ENCODE data around the gene FTSJ1.
"Not testable (repeated sequence)": the region's sequence is repeated elsewhere in the genome, so short reads cannot be mapped to it uniquely, and the experiment has no call there.

FTSJ1 gene

GRCh38 chrX:48521353-48522243 lies 45.6 kb downstream of the FTSJ1 start, which contains the start of gene EBP:
Gene EBP, plus strand, starts transcription at chrX:48521808. Its CDS starts 1,964 bp downstream, at chrX:48523772.
- DNase-seq (ENCODE audit: low spot score): peak; percentile 91

GRCh38 chrX:48522291-48522690 lies 46.3 kb downstream of the FTSJ1 start:
- DNase-seq (ENCODE audit: low spot score): no peak

- no peak for DNase-seq (ENCODE audit: low spot score)
Measured at GRCh38 chrX:48523682-48524081, 47.7 kb downstream of the FTSJ1 start.

- not testable (repeated sequence) for DNase-seq (ENCODE audit: low spot score)
Measured at GRCh38 chrX:48525853-48526252, 49.9 kb downstream of the FTSJ1 start.

- no peak for DNase-seq (ENCODE audit: low spot score)
Measured at GRCh38 chrX:48530736-48531135, 54.7 kb downstream of the FTSJ1 start.

- peak; percentile 64 for DNase-seq (ENCODE audit: low spot score)
Measured at GRCh38 chrX:48531358-48531959, 55.5 kb downstream of the FTSJ1 start.

- DNase-seq (ENCODE audit: low spot score): no peak
Measured at GRCh38 chrX:48532161-48532560, 56.2 kb downstream of the FTSJ1 start.

GRCh38 chrX:48533165-48533564 lies 57.2 kb downstream of the FTSJ1 start:
- no peak for DNase-seq (ENCODE audit: low spot score)

Data from RKO (cell line).